OCI-LY1 (cell line): ENCODE results near the gene SIVA1.
"Not testable (repeated sequence)": the region's sequence is repeated elsewhere in the genome, so short reads cannot be mapped to it uniquely, and the experiment has no call there.

Source experiments
- H2AFZ ChIP-seq: fragments of 200-600 bp; sonication (generic), shearing (Covaris generic); 2 replicates; pipeline ENCODE4 v1.6.0; 2014; ENCODE audit warnings: antibody characterized with exemption, mild to moderate bottlenecking, low read length
- H3F3A ChIP-seq: fragments of 200-600 bp; sonication (generic), shearing (Covaris generic); 2 replicates; pipeline ENCODE4 v1.6.0; 2014; ENCODE audit warnings: mild to moderate bottlenecking, antibody characterized with exemption, low read length, moderate library complexity; ENCODE audit not compliant: insufficient read depth
- H3K27ac ChIP-seq: fragments of 200-600 bp; sonication (generic); 2 replicates; pipeline ENCODE4 v1.5.1; 2014; ENCODE audit warnings: low read length, mixed run types, mild to moderate bottlenecking, low read depth; ENCODE audit not compliant: poor library complexity, severe bottlenecking
- H3K27me3 ChIP-seq: fragments of 200-600 bp; sonication (generic); 2 replicates; pipeline ENCODE4 v1.6.0; 2014; ENCODE audit warnings: antibody characterized with exemption, mild to moderate bottlenecking, low read length, moderate library complexity; ENCODE audit not compliant: insufficient read depth
- H3K36me3 ChIP-seq: fragments of 200-600 bp; sonication (generic); 2 replicates; pipeline ENCODE4 v1.6.1; 2014; ENCODE audit warnings: mild to moderate bottlenecking, antibody characterized with exemption, low read length, moderate library complexity, mixed read lengths; ENCODE audit not compliant: insufficient read depth
- H3K4me1 ChIP-seq: fragments of 200-600 bp; sonication (generic); 2 replicates; pipeline ENCODE4 v1.5.1; 2014; ENCODE audit warnings: mild to moderate bottlenecking, low read length, moderate library complexity; ENCODE audit not compliant: insufficient read depth, severe bottlenecking
- H3K4me2 ChIP-seq: fragments of 200-600 bp; sonication (generic), shearing (Covaris generic); 2 replicates; pipeline ENCODE4 v1.6.1; 2014; ENCODE audit warnings: low read length
- H3K4me3 ChIP-seq: fragments of 200-600 bp; sonication (generic); 2 replicates; pipeline ENCODE4 v1.5.1; 2014; ENCODE audit warnings: low read length, low read depth, mild to moderate bottlenecking, mixed read lengths; ENCODE audit not compliant: poor library complexity, severe bottlenecking
- H3K79me2 ChIP-seq: fragments of 200-600 bp; shearing (Covaris generic); 2 replicates; pipeline ENCODE4 v1.6.1; 2016; ENCODE audit warnings: mixed run types, low read length, mixed read lengths; ENCODE audit not compliant: insufficient read depth
- H3K9ac ChIP-seq: fragments of 200-600 bp; sonication (generic), shearing (Covaris generic); 2 replicates; pipeline ENCODE4 v1.6.1; 2014; ENCODE audit warnings: mild to moderate bottlenecking, low read length, mixed read lengths
- H3K9me2 ChIP-seq: fragments of 200-600 bp; sonication (generic), shearing (Covaris generic); 2 replicates; pipeline ENCODE4 v1.6.1; 2014; ENCODE audit warnings: low read depth, mild to moderate bottlenecking, low read length, mixed read lengths
- H3K9me3 ChIP-seq: fragments of 200-600 bp; shearing (Covaris generic); 2 replicates; pipeline ENCODE4 v1.6.1; 2014; ENCODE audit warnings: low read length, mixed read lengths
- H4K20me1 ChIP-seq: fragments of 200-600 bp; sonication (generic), shearing (Covaris generic); 2 replicates; pipeline ENCODE4 v1.6.0; 2016; ENCODE audit warnings: mild to moderate bottlenecking, low read length; ENCODE audit not compliant: insufficient read depth
- EZH2 ChIP-seq: fragments of 200-600 bp; sonication (generic), shearing (Covaris generic); IDR thresholded peaks from 2 replicates; pipeline ENCODE4 v1.8.0; 2017; ENCODE audit warnings: borderline replicate concordance, mixed run types, mild to moderate bottlenecking, antibody characterized with exemption, low read length, moderate library complexity, mixed read lengths
- TF ChIP-seq, protein P1 (sequence below): fragments of 200-600 bp; sonication (generic), shearing (Covaris generic); IDR thresholded peaks from 2 replicates; pipeline ENCODE4 v1.5.1; 2017; ENCODE audit warnings: mild to moderate bottlenecking, antibody characterized with exemption, low read length, moderate library complexity, mixed read lengths

Gene SIVA1

DNA sequence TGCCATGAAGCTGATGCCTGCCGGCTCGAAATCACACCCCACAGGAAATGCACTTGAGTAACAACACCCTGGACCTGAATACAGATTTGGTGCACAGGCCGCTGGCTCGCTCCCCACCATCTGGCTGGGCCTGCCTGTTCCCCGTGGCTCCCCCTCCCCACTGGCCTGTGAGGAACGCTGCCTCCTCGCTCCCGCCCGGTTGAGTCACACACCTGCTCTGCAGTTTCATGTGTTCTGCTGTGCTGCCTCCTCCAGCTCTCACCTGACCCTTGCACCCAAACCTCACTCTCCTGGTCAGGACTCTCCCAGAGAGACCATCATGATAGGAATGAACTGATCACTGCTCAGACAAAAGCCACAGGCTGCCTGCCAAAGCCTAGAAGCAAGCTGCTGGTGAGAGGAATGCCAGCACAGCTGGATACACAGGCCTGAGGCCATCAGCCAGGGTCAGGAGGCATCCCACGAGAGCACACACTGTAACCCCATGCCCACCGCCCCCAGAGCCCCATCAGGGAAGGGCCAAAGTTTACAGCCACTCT, 3.8 kb upstream of the SIVA1 start:
- no peaks in the 10 kb centered on the region for H3K9me2 ChIP-seq
- H3K4me3 ChIP-seq: no peak overlapping the region
- no peak overlapping the region for H3K27ac ChIP-seq
- no peaks in the 10 kb centered on the region for H4K20me1 ChIP-seq
- no peak overlapping the region for H3K9ac ChIP-seq
- H3K9me3 ChIP-seq: peaks cover 7% of the 10 kb centered on the region; the same call in 1 of the 2 replicates
- no peaks in the 10 kb centered on the region for H3F3A ChIP-seq
- H3K27me3 ChIP-seq: peaks cover 6% of the 10 kb centered on the region; the same call in 1 of the 2 replicates
- H3K79me2 ChIP-seq: peaks cover 11% of the 10 kb centered on the region; the same call in 1 of the 2 replicates
- H2AFZ ChIP-seq: no peak overlapping the region
- TF ChIP-seq EZH2: no peak
- TF ChIP-seq, protein P1, sequence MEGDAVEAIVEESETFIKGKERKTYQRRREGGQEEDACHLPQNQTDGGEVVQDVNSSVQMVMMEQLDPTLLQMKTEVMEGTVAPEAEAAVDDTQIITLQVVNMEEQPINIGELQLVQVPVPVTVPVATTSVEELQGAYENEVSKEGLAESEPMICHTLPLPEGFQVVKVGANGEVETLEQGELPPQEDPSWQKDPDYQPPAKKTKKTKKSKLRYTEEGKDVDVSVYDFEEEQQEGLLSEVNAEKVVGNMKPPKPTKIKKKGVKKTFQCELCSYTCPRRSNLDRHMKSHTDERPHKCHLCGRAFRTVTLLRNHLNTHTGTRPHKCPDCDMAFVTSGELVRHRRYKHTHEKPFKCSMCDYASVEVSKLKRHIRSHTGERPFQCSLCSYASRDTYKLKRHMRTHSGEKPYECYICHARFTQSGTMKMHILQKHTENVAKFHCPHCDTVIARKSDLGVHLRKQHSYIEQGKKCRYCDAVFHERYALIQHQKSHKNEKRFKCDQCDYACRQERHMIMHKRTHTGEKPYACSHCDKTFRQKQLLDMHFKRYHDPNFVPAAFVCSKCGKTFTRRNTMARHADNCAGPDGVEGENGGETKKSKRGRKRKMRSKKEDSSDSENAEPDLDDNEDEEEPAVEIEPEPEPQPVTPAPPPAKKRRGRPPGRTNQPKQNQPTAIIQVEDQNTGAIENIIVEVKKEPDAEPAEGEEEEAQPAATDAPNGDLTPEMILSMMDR: no peak
- H3K4me1 ChIP-seq: peaks cover 12% of the 10 kb centered on the region
- no peaks in the 10 kb centered on the region; the same call in 1 of the 2 replicates for H3K36me3 ChIP-seq
- no peak overlapping the region for H3K4me2 ChIP-seq

DNA sequence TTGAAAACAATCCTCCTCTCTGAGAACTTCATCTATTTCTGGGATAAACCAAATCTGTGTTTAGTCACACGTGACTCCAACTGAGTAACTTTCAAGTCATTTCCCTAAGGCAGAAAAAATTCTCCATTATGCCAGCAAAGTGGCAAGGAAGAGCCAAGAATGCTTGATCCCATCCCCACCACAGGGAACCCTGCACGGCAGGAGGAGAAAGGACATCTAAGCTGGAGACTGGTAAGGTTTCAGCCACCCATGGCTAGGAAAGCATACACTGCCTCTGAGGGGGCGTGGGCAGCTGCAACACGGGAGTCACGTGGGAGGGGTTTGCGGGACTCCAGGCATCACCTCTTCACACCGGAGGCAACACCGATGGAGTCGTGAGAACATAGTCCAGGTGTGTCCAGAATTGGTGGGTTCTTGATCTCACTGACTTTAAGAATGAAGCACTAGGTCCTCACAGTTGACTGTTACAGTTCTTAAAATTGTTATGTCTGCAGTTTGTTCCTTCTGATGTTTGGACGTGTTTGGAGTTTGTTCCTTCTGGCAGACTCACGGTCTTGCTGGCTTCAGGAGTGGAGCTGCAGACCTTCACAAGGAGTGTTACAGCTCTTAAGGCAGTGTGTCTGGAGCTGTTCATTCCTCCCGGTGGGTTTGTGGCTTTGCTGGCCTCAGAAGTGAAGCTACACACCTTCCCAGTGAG, 2.7 kb upstream of the SIVA1 start:
- H3F3A ChIP-seq: no peaks in the 10 kb centered on the region
- H3K4me2 ChIP-seq: no peak overlapping the region
- peaks cover 8% of the 10 kb centered on the region for H3K36me3 ChIP-seq
- H3K27me3 ChIP-seq: peaks cover 6% of the 10 kb centered on the region; the same call in 1 of the 2 replicates
- no peaks in the 10 kb centered on the region for H4K20me1 ChIP-seq
- TF ChIP-seq, protein P1: no peak
- no peak for TF ChIP-seq EZH2
- no peak overlapping the region for H3K4me3 ChIP-seq
- no peak overlapping the region for H2AFZ ChIP-seq
- peaks cover 7% of the 10 kb centered on the region; the same call in 1 of the 2 replicates for H3K9me3 ChIP-seq
- no peak overlapping the region for H3K27ac ChIP-seq
- no peaks in the 10 kb centered on the region for H3K9me2 ChIP-seq
- peaks cover 21% of the 10 kb centered on the region for H3K79me2 ChIP-seq
- H3K9ac ChIP-seq: no peak overlapping the region
- peaks cover 23% of the 10 kb centered on the region for H3K4me1 ChIP-seq

DNA sequence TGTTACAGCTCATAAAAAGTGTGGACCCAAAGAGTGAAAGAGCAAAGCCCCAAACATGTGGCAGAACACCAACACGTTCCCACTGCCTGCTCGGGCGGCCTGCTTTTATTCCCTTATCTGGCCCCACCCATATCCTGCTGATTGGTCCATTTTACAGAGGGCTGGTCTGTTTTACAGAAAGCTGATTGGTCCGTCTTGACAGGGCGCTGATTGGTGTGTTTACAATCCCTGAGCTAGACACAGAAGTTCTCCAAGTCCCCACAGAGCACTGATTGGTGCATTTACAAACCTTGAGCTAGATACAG, 2.2 kb upstream of the SIVA1 start:
- H3K27ac ChIP-seq: not testable (repeated sequence)
- peaks cover 28% of the 10 kb centered on the region for H3K4me1 ChIP-seq

More for the DNA sequence above, 2.2 kb upstream of the SIVA1 start:
- not testable (repeated sequence) for H3K27me3 ChIP-seq, H3K9me3 ChIP-seq, H3F3A ChIP-seq, H3K4me2 ChIP-seq, H3K4me3 ChIP-seq, H3K9ac ChIP-seq, H3K9me2 ChIP-seq, H4K20me1 ChIP-seq, H2AFZ ChIP-seq
- H3K36me3 ChIP-seq: peaks cover 13% of the 10 kb centered on the region
- peaks cover 21% of the 10 kb centered on the region for H3K79me2 ChIP-seq
